Activated CD4-positive, alpha-beta T cell treated with anti-CD3 and anti-CD28 coated beads for 1 hour (primary cell): Measurements from ENCODE around the gene PTPRD.
"Not testable (repeated sequence)": the region's sequence is repeated elsewhere in the genome, so short reads cannot be mapped to it uniquely, and the experiment has no call there.

Source experiments
- DNase-seq: peaks from one replicate; pipeline ENCODE4 v3.0.0-alpha.2; 2020

PTPRD gene

DNA sequence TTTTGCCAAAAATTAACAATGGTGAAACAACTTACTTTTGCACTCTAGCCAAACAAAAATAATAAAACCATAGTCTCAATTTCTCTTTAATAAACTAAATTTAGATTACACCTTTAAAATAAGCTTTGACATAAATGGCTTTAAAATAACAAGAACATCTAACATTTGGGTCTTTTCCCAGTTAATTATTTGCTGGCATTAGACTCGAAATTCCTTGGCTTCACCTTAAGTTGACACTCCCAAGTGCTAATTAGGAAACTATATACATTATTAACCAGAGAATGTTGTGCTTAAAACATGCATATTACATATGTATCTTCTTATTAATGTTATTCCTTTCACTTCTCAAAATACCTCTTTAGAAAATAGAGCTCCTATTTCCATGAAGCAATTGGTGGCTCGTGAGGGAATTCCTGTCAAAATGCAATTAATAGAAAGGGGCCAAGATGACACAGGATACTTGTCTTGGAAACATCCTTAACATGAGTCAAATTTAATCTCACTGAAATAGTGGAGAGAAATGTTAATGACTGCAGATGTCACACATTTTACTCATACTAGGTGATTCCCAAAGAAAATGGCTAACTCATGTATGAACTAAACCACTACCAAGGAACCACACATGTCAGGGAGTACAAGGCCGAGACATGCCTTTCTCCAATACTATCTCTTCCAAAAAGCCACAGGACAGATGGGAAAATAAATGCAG, 1880.3 kb downstream of the PTPRD start:
- DNase-seq, result no peak

DNA sequence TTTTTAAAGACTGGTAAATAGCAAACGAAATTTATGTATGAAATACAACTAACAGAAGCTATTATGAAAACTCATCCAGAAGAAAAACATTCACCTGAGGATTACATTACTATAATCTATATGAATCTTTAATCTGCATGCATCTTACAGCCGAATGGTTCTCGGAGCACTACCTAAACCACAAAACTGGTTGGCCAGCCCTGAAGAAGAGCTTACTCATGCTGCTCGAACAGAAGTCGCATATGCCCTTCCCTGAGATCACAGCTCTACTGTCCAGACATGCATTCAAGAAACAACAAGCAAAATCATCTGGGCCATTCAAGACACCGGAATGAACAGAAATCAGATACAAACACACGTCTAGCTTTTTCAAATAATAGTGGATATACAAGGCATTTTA, 1882.2 kb downstream of the PTPRD start:
- no peak for DNase-seq

DNA sequence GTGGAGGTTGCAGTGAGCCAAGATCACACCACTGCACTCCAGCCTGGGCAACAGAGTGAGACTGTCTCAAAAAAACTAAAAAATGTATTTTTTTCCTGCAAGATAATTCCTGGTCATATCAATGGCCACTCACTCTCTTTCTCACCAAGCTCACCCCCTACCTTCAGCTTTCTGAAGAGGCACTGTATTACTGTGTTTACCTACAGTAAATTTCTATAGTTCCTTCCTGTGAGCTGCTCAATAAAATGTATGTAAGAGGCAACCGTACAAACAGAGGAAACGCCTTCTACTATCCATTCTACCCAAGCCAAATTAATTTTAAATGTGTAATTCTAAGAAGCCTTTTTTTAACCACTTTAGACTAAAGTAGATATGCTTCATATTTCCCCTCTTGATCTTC, 1883.9 kb downstream of the PTPRD start:
- DNase-seq, result no peak

DNA sequence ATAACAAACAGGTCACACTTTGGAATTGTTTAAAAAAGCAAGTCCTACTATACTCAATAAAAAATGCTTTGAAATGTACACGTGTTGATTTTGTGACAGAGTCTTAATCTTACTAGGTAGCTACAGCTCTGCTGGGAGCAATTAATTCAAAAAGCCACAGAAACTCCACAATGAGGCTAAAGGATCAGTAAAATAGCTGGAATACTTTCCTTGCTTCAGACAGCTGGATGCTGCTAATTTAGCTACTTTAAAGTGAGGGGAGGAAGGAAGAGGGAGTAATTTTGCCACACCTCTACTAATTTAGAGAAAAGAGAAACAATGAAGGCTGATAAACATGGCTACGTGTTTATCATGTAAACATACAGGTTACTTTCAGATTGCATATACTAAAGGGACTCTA, 1885.6 kb downstream of the PTPRD start:
- no peak for DNase-seq

DNA sequence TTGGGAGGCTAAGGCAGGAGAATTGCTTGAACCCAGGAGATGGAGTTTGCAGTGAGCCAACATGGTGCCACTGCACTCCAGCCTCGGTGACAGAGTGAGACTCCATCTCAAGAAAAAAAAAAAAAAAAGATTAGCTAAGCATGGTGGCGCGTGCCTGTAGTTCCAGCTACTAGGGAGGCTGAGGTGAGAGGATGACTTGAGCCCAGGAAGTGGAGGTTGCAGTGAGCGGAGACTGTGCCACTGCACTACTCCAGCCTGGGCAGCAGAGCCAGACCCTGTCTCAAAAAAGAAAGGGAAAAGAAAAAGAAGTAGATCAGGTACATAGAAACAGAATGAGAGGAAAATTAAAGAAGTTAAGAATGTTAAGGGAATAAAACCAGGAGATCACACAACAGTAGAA, 1886.1 kb downstream of the PTPRD start:
- no peak for DNase-seq

DNA sequence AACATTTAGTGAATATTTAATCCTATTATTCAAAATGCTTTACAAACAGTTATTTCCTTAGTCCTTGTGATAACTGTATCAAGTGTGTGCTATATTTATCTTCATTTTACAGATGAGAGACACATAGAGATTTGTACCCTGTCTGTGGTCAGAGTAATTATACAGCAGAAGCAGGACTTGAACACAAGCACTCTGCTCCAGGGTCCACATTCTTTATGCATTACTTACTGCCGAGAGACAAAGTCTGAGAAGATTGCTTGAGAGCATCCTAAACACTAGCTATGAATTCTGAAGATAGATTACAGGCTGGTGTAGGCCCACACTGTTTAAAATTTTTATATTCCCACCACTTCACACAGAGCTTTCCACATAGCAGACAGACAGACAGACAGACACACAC, 1887.2 kb downstream of the PTPRD start:
- no peak for DNase-seq

DNA sequence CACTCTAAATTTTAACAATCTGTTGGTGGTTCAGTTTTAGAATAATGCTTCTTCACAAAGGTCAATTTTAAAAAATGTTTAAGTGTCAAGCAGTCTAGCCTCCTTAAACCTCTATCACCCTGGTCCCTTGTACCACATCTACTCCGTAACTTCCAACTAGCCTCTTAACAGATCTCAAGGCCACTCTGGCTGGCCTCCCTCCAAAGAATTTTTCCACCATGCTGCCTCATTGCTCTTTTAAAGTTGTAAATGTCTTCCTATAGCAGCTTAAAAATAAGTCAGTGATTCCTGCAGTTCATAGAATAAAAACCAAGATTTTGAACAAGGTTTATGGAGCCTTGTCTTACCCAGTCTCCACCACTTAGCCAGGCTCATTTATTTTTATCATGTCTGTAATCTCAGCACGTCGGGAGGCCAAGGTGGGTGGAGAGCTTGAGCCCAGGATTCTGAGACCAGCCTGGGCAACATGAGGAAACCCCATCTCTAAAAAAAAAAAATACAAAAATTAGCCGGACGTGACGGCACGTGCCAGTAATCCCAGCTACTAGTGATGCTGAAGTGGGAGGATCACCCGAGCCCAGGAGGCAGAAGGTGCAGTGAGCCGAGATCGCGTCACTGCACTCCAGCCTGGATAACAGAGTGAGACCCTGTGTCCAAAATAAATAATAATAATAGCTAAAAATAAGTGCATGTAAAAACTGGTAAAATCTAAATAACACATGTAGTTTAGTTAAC, 1888.4 kb downstream of the PTPRD start:
- no peak for DNase-seq

DNA sequence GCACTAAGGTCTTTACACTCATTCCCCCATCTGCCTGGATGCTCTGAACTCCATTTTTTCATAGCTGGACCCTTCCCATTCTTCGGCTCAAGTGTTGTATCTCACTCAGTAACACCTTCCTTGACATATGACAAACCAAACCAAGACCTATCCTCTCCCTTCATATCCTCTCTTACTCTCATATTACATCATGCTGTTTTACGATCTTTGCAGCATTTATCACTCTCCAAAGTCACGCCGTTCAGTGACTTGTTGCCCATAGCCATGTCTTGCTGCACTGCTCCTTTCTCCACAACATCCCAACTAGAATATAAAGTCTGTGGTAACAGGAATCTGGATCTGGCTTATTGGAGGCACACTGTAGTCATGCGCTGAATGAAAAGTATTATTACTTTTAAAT, 1889.6 kb downstream of the PTPRD start:
- no peak for DNase-seq

DNA sequence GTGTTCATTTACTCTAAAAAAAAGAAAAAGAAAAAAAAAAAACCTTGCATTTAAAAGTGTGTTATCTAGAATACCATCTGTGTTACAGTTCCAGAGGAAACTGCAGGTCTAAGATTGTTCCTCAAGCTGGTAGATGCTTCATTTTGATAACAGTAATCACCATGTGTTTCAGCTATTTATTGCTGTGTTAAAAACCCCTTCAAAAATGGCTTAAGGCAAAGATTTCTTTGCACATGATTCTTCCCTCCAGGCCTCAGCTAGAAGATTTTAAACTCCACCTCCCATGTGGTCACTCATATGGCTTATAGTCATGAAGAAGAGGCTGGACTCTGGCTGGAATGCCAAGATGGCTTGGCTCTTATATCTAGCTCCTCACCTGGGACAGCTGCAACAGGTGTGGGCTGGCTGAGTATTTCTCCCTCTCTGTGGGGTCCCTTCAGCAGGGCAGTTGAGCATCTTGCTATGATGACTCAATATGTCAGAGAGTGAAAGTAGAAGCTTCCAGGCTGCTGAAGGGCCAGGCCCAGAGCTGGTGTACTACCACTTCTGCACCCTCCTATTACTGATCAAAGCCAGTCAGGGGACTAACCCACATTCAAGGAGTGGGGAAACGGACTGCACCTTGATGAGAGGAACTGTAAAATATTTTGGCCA, 1892.8 kb downstream of the PTPRD start:
- no peak for DNase-seq

DNA sequence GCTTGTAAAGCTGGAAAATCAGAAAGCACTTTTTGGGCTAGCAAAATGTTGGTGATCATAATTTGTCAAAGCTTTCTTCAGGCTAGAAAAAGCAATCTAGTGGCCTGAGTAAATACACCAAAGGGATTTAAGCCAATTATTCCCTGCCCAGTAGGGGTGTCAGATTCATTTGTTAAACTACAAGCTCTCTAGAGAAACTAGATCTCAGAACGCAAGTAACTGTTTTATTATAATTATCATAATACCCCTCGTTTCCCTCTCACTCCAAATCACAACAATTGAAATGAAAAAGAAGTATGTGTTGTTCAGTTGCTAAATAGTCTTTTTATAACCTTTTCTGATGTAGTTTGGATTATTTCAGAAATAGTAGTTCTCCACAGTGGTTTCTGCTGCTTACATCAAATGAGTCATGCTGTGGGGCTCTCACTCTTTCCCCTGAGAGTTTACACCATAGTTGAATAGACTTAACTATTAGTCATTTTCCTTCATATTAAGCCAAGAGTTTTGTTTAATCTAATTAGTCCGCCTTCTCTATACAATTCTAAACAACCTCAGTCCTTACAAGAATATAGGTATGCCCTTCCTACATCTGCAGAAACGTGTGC, 1894.6 kb downstream of the PTPRD start:
- no peak for DNase-seq

DNA sequence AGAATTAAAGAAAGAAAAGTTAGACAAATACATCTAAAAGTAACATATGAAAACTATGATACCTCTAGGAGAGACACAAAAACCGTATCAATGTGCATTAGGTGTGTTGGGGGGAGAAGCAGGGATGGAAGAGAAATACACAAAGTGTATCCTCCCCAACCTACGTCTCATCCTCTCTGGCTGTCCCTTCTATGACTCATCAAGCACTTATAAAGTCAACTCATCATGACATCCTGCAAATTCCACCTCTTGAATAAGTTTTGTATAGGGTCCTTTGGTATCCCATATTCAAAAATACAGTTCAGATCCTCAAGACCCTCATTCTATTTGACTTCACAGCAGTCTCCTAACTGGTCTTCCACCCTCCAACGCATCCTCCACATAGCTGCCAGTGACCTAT, 1895.7 kb downstream of the PTPRD start:
- DNase-seq, result no peak

DNA sequence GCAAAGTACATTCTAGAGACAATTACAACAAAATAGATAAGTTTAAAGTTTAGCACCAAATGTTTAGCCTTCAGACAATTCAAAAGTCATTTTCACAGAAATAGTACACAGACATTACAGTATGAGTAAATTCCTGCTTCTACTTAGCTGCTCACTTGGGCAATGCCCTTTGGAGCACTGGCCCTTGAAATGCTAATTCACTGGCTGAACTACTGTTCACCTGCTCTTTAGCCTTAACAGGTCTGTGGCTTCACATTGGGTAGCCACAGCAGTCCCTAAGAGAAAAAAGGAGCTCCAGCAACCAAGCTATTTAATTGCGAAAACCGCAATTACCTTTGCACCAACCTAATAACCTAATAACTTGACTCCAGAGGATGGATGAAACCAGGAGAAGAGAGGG, 1897.0 kb downstream of the PTPRD start:
- no peak for DNase-seq

DNA sequence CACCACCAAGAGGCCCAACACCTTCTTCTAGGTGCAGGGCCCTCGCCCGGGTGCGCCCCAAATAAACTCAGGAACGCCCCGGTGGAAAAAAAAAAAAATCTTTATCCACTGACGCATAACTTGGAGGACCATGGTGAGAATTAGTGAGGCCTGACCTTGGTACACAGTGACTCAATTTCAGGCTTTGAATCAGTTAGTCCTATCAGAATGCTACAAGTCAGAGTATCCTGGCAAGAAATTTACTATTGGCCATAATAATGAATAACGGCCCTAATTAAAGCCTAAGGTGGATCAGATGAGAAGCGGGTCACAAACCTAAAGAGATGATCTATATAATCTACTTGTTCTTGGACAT, 1899.0 kb downstream of the PTPRD start:
- DNase-seq, result no peak

DNA sequence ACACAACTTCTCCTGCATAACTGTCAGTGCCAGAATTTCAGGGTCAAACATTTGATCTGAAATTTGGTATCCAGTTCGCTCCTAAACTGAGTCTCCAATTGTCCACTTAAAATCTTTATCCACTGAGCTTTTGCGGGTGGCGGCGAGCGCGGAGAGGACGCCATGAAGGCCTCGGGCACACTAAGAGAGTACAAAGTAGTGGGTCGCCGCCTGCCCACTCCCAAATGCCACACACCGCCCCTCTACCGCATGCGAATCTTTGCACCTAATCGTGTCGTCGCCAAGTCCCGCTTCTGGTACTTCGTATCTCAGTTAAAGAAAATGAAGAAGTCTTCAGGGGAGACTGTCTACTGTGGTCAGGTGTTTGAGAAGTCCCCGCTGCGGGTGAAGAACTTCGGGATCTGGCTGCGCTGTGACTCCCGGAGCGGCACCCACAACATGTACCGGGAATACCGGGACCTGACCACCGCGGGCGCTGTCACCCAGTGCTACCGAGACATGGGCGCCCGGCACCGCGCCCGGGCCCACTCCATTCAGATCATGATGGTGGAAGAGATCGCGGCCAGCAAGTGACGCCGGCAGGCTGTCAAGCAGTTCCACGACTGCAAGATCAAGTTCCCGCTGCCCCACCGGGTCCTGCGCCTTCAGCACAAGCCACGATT, 1899.5 kb downstream of the PTPRD start:
- no peak for DNase-seq

DNA sequence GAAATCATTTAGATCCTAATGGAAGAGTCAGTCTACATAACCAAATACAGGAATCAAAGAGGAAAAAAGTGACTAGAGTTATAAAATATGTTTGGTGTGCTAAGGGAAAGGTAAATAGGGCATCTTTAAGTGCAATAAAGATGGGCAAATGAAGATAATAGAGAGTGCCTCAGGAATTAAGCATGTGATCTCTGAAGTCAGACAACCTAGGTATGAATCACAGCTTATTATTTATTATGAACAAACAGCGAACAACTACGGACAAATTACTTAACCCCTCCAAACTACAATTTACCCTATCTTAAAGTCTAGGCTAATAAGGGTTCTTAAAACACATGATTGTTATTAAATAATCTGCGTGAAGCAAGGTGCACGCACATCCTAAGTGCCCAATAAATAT, 1903.1 kb downstream of the PTPRD start:
- no peak for DNase-seq

DNA sequence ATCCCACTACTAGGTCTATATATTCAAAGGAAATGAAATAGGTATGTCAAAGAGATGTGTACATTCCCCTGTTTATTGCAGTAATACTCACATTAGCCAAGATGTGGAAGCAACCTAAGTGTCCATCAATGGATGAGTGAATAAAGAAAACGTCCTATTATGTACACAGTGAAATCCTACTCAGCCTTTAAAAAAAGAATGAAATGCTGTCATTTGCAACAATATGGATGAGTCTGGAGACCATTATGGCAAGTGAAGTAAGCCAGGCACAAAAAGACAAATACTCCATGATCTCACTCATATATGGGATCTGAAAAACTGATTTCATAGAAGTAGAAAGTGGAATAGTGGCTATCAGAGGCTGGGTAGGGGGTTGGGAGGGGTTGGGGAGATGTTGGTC, 1904.1 kb downstream of the PTPRD start:
- DNase-seq, result no peak

DNA sequence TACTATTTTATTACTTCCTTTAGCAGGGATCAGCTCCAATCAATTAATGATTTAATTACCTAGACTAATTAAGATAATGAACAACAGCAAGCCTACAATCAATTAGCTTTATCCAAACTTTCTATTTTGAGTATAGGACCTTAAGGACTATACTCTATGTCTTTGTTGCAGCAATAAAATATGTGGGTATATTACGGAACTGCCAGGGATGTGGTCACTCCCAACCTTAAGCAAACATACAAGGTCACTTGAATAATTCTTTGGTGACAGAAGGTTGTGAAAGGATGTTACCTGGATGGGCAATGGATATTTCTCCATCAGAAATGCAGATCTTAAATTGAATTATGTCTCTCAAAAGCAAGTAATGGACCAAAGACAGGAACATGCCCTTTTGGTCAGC, 1905.8 kb downstream of the PTPRD start:
- no peak for DNase-seq

DNA sequence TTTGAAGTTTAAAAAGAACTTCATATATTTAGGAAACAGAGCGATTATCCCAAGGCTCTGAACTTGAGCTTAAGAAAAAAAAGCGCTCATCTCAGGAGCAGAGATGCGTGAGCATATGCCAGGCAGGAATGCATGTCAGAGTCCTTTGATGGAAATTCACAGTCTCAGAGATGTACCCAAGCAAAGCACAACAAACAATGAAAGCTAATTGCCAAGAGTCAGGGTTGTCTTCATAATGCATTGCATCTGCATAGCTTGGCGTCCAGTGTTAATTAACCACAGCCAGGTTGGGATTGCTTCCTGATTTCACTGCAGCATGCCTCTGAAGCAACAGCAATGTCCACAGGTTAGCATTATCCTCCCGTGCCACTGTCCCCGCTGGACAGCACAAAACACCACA, 1906.3 kb downstream of the PTPRD start:
- DNase-seq, result no peak

DNA sequence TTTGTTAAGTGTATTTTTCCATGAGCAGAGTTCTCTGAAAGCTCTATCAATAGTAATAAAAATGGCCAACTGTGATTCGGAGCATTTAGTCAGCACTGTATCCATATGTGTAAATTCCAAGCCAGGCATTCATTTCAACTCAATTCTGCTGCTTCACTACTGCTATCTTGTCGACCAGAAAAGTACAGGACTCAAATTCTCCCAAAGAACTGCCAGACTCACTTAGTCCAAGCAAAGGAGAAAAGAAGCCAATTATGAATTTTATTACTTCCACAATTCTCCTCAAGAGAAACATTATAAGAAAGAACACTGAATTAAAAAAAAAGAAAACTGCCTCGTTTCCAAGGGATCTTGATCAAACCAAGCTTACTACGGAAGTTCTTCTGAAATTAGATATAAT, 1906.9 kb downstream of the PTPRD start:
- no peak for DNase-seq

DNA sequence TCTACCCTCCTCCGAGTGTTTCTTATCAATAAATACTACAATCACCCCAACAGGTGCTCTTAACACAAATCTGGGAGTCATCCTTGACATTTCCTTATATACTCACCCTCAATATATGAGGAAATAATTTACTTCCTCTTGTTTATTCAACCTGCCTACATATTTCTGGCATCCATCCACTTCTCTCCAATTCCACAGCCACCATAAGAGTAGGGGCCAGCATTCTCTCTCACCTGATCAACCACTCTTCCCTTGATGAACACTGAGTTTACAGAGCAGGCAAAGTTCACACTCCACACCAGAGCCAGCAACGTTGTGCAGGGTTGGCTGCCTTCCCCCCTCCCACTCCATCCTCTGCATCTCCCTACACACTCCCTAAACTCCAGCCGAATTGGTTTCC, 1908.9 kb downstream of the PTPRD start:
- DNase-seq, result no peak

DNA sequence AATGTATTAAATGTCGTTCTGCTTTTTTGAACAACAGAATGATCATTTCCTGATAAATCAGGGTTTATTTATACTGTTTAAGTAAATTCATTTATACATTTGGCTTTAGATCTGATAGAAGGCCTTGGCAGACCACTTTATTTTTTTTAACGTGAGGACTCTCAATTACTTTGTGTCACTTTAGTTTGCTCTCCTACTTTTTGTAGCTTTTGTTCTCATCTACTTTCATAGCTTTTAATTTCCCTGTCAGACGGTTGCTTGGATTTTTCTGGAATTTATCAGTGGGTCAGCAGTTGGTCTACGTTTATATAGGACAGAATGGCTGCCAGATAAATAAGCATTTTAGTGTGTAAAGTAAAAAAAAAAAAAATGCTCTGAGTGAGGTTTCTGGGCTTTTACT, 1910.9 kb downstream of the PTPRD start:
- DNase-seq, result no peak

DNA sequence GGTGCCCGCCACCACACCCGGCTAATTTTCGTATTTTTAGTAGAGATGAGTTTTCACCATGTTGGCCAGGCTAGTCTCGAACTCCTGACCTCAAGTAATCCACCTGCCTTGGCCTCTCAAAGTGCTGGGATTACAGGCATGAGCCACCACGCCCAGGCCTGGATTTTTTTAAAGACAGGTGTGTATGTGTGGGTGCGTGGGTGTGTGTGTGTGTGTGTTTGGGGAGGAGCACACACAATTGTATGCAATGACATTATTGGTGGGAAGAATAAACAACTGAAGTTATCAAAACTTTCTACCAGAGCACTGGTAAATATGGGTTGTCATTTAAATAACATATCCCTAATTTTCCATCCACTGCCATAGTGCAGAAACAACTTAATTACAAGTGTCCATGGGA, 1915.2 kb downstream of the PTPRD start:
- DNase-seq, result not testable (repeated sequence)

DNA sequence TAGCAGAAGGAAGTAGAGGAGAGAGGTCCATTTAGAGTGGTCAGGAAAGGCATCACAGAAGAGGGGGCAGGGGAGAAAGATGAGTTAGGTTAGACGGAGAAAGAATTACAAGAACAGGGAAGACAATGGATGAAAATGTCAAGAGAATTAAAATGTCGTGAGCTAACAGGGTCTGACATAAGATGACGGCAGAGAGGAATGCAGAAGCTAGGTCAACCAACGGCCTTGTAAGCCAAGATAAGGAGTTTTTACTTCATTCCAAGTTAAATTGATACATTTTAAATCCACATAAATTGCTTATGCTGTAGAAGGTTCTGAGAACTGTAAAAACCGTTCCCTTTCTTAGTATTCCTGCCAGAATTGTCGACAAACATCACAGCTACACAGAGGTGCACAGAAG, 1916.3 kb downstream of the PTPRD start:
- DNase-seq, result no peak
